ENCODE data around the gene SRRM5. TPM values are rescaled to one million over a fixed set of nuclear protein-coding genes. Genes with fewer than 3 reads are reported as not detected.
A peak's percentile ranks its signal among the peaks of the same experiment; 100 is the strongest.

SRRM5 gene
- total RNA-seq, 1 donor from 2014 or later, result 0.29 TPM

- DNase-seq (no peak), ATAC-seq (no peak)
- Histone ChIP-seq H3K9me3 (no peaks in the 10 kb centered on the region), H3K27ac (no peak overlapping the region), H3K36me3 (no peaks in the 10 kb centered on the region), H3K4me1 (no peaks in the 10 kb centered on the region), H3K27me3 (peaks cover 4% of the 10 kb centered on the region), H3K4me3 (no peak overlapping the region)
- TF ChIP-seq CTCF (IDR thresholded peaks at IDR 0.05), result no peak
- intact Hi-C loops (cut with DNase I), result no loop called here
These were observed 27.2 kb downstream of the SRRM5 start for GRCh38 chr19:43638995-43639518.

GRCh38 chr19:43639519-43640423 is 27.9 kb downstream of the SRRM5 start, which contains the start of gene CADM4:
TSS of gene CADM4 (minus strand) at chr19:43639850. CDS start at chr19:43639790, 60 bp downstream.
- peaks cover 4% of the 10 kb centered on the region for H3K27me3 ChIP-seq
- H3K9me3 ChIP-seq, result no peaks in the 10 kb centered on the region
- DNase-seq, result peak; percentile 75
- H3K4me1 ChIP-seq, result no peaks in the 10 kb centered on the region
- peak; percentile 81 for ATAC-seq
- intact Hi-C loops (cut with DNase I), result no loop called here
- H3K4me3 ChIP-seq, result peak within 1 kb of the TSS; percentile 49
- no peaks in the 10 kb centered on the region for H3K36me3 ChIP-seq
- TF ChIP-seq CTCF (IDR thresholded peaks at IDR 0.05), result no peak
- no peak within 1 kb of the TSS for H3K27ac ChIP-seq

GRCh38 chr19:43640424-43640757 is 28.5 kb downstream of the SRRM5 start:
- Histone ChIP-seq H3K9me3 (no peaks in the 10 kb centered on the region), H3K27ac (no peak overlapping the region), H3K36me3 (no peaks in the 10 kb centered on the region), H3K4me1 (no peaks in the 10 kb centered on the region), H3K27me3 (peaks cover 4% of the 10 kb centered on the region), H3K4me3 (peak overlapping the region; percentile 49)
- no peak for TF ChIP-seq CTCF (IDR thresholded peaks at IDR 0.05)
- ATAC-seq (no peak), DNase-seq (no peak)
- intact Hi-C loops (cut with DNase I), result no loop called here

GRCh38 chr19:43641333-43641732 is 29.4 kb downstream of the SRRM5 start:
- intact Hi-C loops (cut with DNase I), result no loop called here
- no peaks in the 10 kb centered on the region for H3K9me3 ChIP-seq
- no peak overlapping the region for H3K27ac ChIP-seq
- no peaks in the 10 kb centered on the region for H3K4me1 ChIP-seq
- ATAC-seq (no peak), DNase-seq (no peak)
- H3K36me3 ChIP-seq, result no peaks in the 10 kb centered on the region
- peaks cover 4% of the 10 kb centered on the region for H3K27me3 ChIP-seq
- no peak for TF ChIP-seq CTCF (IDR thresholded peaks at IDR 0.05)
- H3K4me3 ChIP-seq, result no peak overlapping the region

GRCh38 chr19:43642531-43642930 is 30.6 kb downstream of the SRRM5 start:
- no peak for TF ChIP-seq CTCF (IDR thresholded peaks at IDR 0.05)
- H3K4me3 ChIP-seq, result no peak overlapping the region
- DNase-seq (no peak), ATAC-seq (no peak)
- H3K4me1 ChIP-seq, result no peaks in the 10 kb centered on the region
- no peaks in the 10 kb centered on the region for H3K9me3 ChIP-seq
- H3K36me3 ChIP-seq, result no peaks in the 10 kb centered on the region
- peaks cover 4% of the 10 kb centered on the region for H3K27me3 ChIP-seq
- no peak overlapping the region for H3K27ac ChIP-seq
- intact Hi-C loops (cut with DNase I), result no loop called here
